HCT116 (cell line): ENCODE measurements around the gene DHRS7C. TPM values are rescaled to one million over a fixed set of nuclear protein-coding genes. Genes with fewer than 3 reads are reported as not detected.

Source experiments
- ATAC-seq: fragments of 200-7000 bp; cut with Tn5 transposase; 2 replicates; pipeline ENCODE4 v1.9.1; 2020; ENCODE audit warnings: mild to moderate bottlenecking, moderate library complexity
- BruUV-seq: library from RNA; stranded (reverse); fragments of 400-500 nt; replicated peaks from 2 replicates; lab custom pipeline; 2021; lab: Mats Ljungman, UMichigan
- CTCF ChIA-PET: fragments of 300-600 bp; sonication (Branson Sonifier 250); formaldehyde crosslinking; loops from one replicate; lab custom pipeline; 2021; ENCODE audit warnings: antibody characterized with exemption; lab: Charles Lee
- POLR2A ChIA-PET: fragments of 300-600, 350-600 bp; sonication (Branson Sonifier 250); formaldehyde crosslinking; loops from one replicate; lab custom pipeline; 2021; ENCODE audit warnings: antibody characterized with exemption; lab: Charles Lee
- RAD21 ChIA-PET, 2 experiments: fragments of 300-600 bp; sonication (Branson Sonifier 250); formaldehyde crosslinking; loops; one replicate each; lab custom pipeline; 2023; ENCODE audit warnings: low total read pairs in 2 of 2; ENCODE audit not compliant: uncharacterized antibody in 2 of 2, unreplicated experiment in 2 of 2, low non-redundant PET in 1 of 2; lab: Charles Lee
- DNase-seq: peaks from one replicate; pipeline ENCODE4 v3.0.0-alpha.2; 2010; ENCODE audit warnings: low read depth, low spot score
- H2AFZ ChIP-seq: fragments of 200-600 bp; shearing (Covaris generic), sonication (generic); 2 replicates; pipeline ENCODE4 v1.6.1; 2017; ENCODE audit warnings: low read depth, mixed run types, mixed read lengths, antibody characterized with exemption, low read length; ENCODE audit not compliant: poor library complexity, severe bottlenecking
- H3K27ac ChIP-seq: 2 replicates; pipeline ENCODE4 v1.5.1; 2012; ENCODE audit warnings: low read depth, low read length
- H3K27me3 ChIP-seq: fragments of 200-600 bp; sonication (generic); 2 replicates; pipeline ENCODE4 v1.6.1; 2016; ENCODE audit warnings: mixed run types, low read length, mixed read lengths; ENCODE audit not compliant: insufficient read depth
- H3K36me3 ChIP-seq, 2 experiments: fragments of 200-500 bp in 1 of 2; fragments of 200-600 bp in 1 of 2; sonication (Bioruptor generic) in 1 of 2; sonication (generic) in 1 of 2; 2 replicates each; pipeline versions ENCODE4 v1.5.1 to v1.6.1; 2014 to 2016; ENCODE audit warnings: low read length in 2 of 2, inconsistent platforms in 1 of 2, mixed read lengths in 1 of 2, mixed run types in 1 of 2; ENCODE audit not compliant: insufficient read depth in 2 of 2, control insufficient read depth in 1 of 2
- H3K4me1 ChIP-seq, 2 experiments: fragments of 200-600 bp in 1 of 2; sonication (generic) in 1 of 2; 2 replicates each; pipeline versions ENCODE4 v1.5.1 to v1.6.1; 2012 to 2017; ENCODE audit warnings: low read length in 2 of 2, inconsistent platforms in 1 of 2, mild to moderate bottlenecking in 1 of 2, mixed read lengths in 1 of 2, mixed run types in 1 of 2, moderate library complexity in 1 of 2; ENCODE audit not compliant: insufficient read depth in 2 of 2, control insufficient read depth in 1 of 2
- H3K4me2 ChIP-seq: fragments of 200-600 bp; sonication (generic); 2 replicates; pipeline ENCODE4 v1.6.1; 2017; ENCODE audit warnings: mixed run types, low read length, mixed read lengths
- H3K4me3 ChIP-seq, 2 experiments: fragments of 200-600 bp in 1 of 2; sonication (generic) in 1 of 2; replicated peaks in 1 of 2; 2 replicates each; pipeline ENCODE4 v1.5.1; 2011 to 2016; ENCODE audit warnings: low read length in 2 of 2, control low read depth in 1 of 2, low read depth in 1 of 2, mild to moderate bottlenecking in 1 of 2, mixed read lengths in 1 of 2, mixed run types in 1 of 2
- H3K79me2 ChIP-seq: fragments of 200-600 bp; sonication (generic); 2 replicates; pipeline ENCODE4 v1.6.1; 2017; ENCODE audit warnings: mild to moderate bottlenecking, mixed run types, low read length, moderate library complexity, mixed read lengths; ENCODE audit not compliant: insufficient read depth
- H3K9ac ChIP-seq: fragments of 200-600 bp; sonication (generic); 2 replicates; pipeline ENCODE4 v1.6.1; 2016; ENCODE audit warnings: low read length, mixed read lengths
- H3K9me2 ChIP-seq: fragments of 200-600 bp; sonication (generic), shearing (Covaris generic); 2 replicates; pipeline ENCODE4 v1.6.1; 2017; ENCODE audit warnings: mixed run types, mild to moderate bottlenecking, moderate library complexity; ENCODE audit not compliant: insufficient read depth
- H3K9me3 ChIP-seq, 2 experiments: fragments of 200-500 bp in 1 of 2; fragments of 200-600 bp in 1 of 2; sonication (Bioruptor generic) in 1 of 2; sonication (generic) in 1 of 2; 2 replicates each; pipeline ENCODE4 v1.6.1; 2014 to 2017; ENCODE audit warnings: low read length in 2 of 2, mixed read lengths in 2 of 2, inconsistent platforms in 1 of 2, low read depth in 1 of 2, mild to moderate bottlenecking in 1 of 2, mixed run types in 1 of 2, moderate library complexity in 1 of 2; ENCODE audit not compliant: control insufficient read depth in 1 of 2, insufficient read depth in 1 of 2
- H4K20me1 ChIP-seq: fragments of 200-600 bp; sonication (generic), shearing (Covaris generic); 2 replicates; pipeline ENCODE4 v1.6.1; 2017; ENCODE audit warnings: mixed run types, mild to moderate bottlenecking, moderate library complexity; ENCODE audit not compliant: insufficient read depth
- CBX3 ChIP-seq: IDR thresholded peaks from 2 replicates; pipeline ENCODE4 v1.6.1; 2012; ENCODE audit warnings: low read depth
- CTCF ChIP-seq, 3 experiments: fragments of 200-600 bp in 1 of 3; sonication (generic) in 1 of 3; IDR thresholded peaks in 2 of 3; conservative IDR thresholded peaks in 1 of 3; 2 replicates each; pipeline ENCODE4 v1.5.1; 2012 to 2017; ENCODE audit warnings: low read depth in 2 of 3, low read length in 2 of 3, antibody characterized with exemption in 1 of 3, borderline replicate concordance in 1 of 3, control low read depth in 1 of 3, mild to moderate bottlenecking in 1 of 3, mixed read lengths in 1 of 3, mixed run types in 1 of 3, moderate library complexity in 1 of 3; ENCODE audit not compliant: insufficient read depth in 1 of 3
- EGR1 ChIP-seq: IDR thresholded peaks from 2 replicates; pipeline ENCODE4 v1.6.1; 2012; ENCODE audit warnings: low read depth
- ELF1 ChIP-seq: IDR thresholded peaks from 2 replicates; pipeline ENCODE4 v1.6.1; 2012; ENCODE audit warnings: low read depth, borderline replicate concordance
- EZH2 ChIP-seq: fragments of 200-600 bp; sonication (generic); IDR thresholded peaks from 2 replicates; pipeline ENCODE4 v1.6.1; 2017; ENCODE audit warnings: antibody characterized with exemption, mixed run types
- EZH2phosphoT487 ChIP-seq: fragments of 200-600 bp; IDR thresholded peaks from 2 replicates; pipeline ENCODE4 v1.6.1; 2018; ENCODE audit warnings: antibody characterized with exemption, borderline replicate concordance
- FOSL1 ChIP-seq: IDR thresholded peaks from 2 replicates; pipeline ENCODE4 v1.6.1; 2012; ENCODE audit warnings: low read depth
- JUND ChIP-seq: IDR thresholded peaks from 2 replicates; pipeline ENCODE4 v1.6.1; 2012
- POLR2A ChIP-seq: IDR thresholded peaks from 2 replicates; pipeline ENCODE4 v1.7.0; 2011; ENCODE audit warnings: borderline replicate concordance; ENCODE audit not compliant: insufficient read depth, insufficient read length; ENCODE audit errors: extremely low read depth
- POLR2AphosphoS5 ChIP-seq: IDR thresholded peaks from 2 replicates; pipeline ENCODE4 v1.6.1; 2011; ENCODE audit warnings: mild to moderate bottlenecking, low read depth, low read length, moderate library complexity
- SIN3A ChIP-seq: IDR thresholded peaks from 2 replicates; pipeline ENCODE4 v1.6.1; 2012; ENCODE audit warnings: low read depth
- SP1 ChIP-seq: IDR thresholded peaks from 2 replicates; pipeline ENCODE4 v1.6.1; 2012; ENCODE audit warnings: low read depth
- SRF ChIP-seq: IDR thresholded peaks from 2 replicates; pipeline ENCODE4 v1.6.1; 2012; ENCODE audit warnings: low read depth
- TCF7L2 ChIP-seq: IDR thresholded peaks from 2 replicates; pipeline ENCODE4 v1.7.0; 2011; ENCODE audit warnings: borderline replicate concordance, inconsistent platforms; ENCODE audit not compliant: insufficient read depth, insufficient read length; ENCODE audit errors: extremely low read depth
- YY1 ChIP-seq: IDR thresholded peaks from 2 replicates; pipeline ENCODE4 v1.6.1; 2011; ENCODE audit warnings: low read length, low read depth, moderate library complexity, mild to moderate bottlenecking; ENCODE audit not compliant: insufficient replicate concordance; ENCODE audit errors: extremely low read depth
- ZFX ChIP-seq: fragments of 450-650 bp; IDR thresholded peaks from 2 replicates; pipeline ENCODE4 v1.6.1; 2017
- ZNF274 ChIP-seq: fragments of 200-500 bp; sonication (Bioruptor generic); IDR thresholded peaks from 2 replicates; pipeline ENCODE4 v1.6.1; 2014; ENCODE audit warnings: mild to moderate bottlenecking, low read depth, low read length, inconsistent platforms
- intact Hi-C: fragments of 100-400 bp; cut with micrococcal nuclease; formaldehyde crosslinking; loops from 2 replicates; pipeline ENCODE4 v1.10.0; 2022
- total RNA-seq: library from RNA; stranded (reverse); gene quantifications from one replicate; pipeline ENCODE4 v1.2.1, GENCODE V29; 2021; ENCODE audit not compliant: unreplicated experiment
- TF ChIP-seq, protein P1 (sequence below): IDR thresholded peaks from 2 replicates; pipeline ENCODE4 v1.6.1; 2012
- TF ChIP-seq, protein P2 (sequence below): IDR thresholded peaks from 2 replicates; pipeline ENCODE4 v1.6.1; 2011; ENCODE audit warnings: mild to moderate bottlenecking, low read length, moderate library complexity; ENCODE audit not compliant: insufficient replicate concordance; ENCODE audit errors: extremely low read depth
- TF ChIP-seq, protein P3 (sequence below): IDR thresholded peaks from 2 replicates; pipeline ENCODE4 v1.6.1; 2012

The DHRS7C gene
- total RNA-seq, 1 experiment from 2014 or later, result not detected

GRCh38 chr17:9810100-9810949, 18.9 kb upstream of the DHRS7C start:
- ChIA-PET POLR2A (no interaction called here), RAD21 (no interaction called here), CTCF (no interaction called here)
- TF ChIP-seq SP1, result no peak
- TF ChIP-seq CBX3, result no peak
- no peak for TF ChIP-seq YY1
- TF ChIP-seq POLR2A, result no peak
- TF ChIP-seq ZNF274, result no peak
- TF ChIP-seq, protein P1, sequence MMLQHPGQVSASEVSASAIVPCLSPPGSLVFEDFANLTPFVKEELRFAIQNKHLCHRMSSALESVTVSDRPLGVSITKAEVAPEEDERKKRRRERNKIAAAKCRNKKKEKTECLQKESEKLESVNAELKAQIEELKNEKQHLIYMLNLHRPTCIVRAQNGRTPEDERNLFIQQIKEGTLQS, result no peak
- no peak for TF ChIP-seq TCF7L2
- no peak for TF ChIP-seq SIN3A
- TF ChIP-seq JUND, result no peak
- TF ChIP-seq EZH2phosphoT487, result no peak
- no peak for TF ChIP-seq FOSL1
- TF ChIP-seq EZH2, result no peak
- TF ChIP-seq, protein P2, sequence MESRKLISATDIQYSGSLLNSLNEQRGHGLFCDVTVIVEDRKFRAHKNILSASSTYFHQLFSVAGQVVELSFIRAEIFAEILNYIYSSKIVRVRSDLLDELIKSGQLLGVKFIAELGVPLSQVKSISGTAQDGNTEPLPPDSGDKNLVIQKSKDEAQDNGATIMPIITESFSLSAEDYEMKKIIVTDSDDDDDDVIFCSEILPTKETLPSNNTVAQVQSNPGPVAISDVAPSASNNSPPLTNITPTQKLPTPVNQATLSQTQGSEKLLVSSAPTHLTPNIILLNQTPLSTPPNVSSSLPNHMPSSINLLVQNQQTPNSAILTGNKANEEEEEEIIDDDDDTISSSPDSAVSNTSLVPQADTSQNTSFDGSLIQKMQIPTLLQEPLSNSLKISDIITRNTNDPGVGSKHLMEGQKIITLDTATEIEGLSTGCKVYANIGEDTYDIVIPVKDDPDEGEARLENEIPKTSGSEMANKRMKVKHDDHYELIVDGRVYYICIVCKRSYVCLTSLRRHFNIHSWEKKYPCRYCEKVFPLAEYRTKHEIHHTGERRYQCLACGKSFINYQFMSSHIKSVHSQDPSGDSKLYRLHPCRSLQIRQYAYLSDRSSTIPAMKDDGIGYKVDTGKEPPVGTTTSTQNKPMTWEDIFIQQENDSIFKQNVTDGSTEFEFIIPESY, result no peak
- TF ChIP-seq POLR2AphosphoS5, result no peak
- no peak for TF ChIP-seq SRF
- TF ChIP-seq ZFX, result no peak
- no peak for TF ChIP-seq CTCF (IDR thresholded peaks at IDR 0.05 in 2 of 3, conservative IDR thresholded peaks at IDR 0.05 in 1 of 3; ENCODE audit: borderline replicate concordance in 1 of 3, insufficient read depth in 1 of 3, low read depth in 2 of 3, low read length in 2 of 3)
- TF ChIP-seq, protein P3, sequence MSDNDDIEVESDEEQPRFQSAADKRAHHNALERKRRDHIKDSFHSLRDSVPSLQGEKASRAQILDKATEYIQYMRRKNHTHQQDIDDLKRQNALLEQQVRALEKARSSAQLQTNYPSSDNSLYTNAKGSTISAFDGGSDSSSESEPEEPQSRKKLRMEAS, result no peak
- no peak for TF ChIP-seq EGR1
- TF ChIP-seq ELF1, result no peak
- H3K27me3 ChIP-seq, result no peaks in the 10 kb centered on the region
- no peaks in the 10 kb centered on the region for H3K9me2 ChIP-seq
- DNase-seq (no peak), ATAC-seq (no peak)
- no TSS peak for BruUV-seq
- no peak overlapping the region for H2AFZ ChIP-seq
- H4K20me1 ChIP-seq, result no peaks in the 10 kb centered on the region
- 0 out of 4 replicates have a peak, but pooled peaks cover 0 to 3% of the 10 kb centered on the region in 2 experiments for H3K4me1 ChIP-seq
- H3K9ac ChIP-seq, result no peak overlapping the region
- H3K27ac ChIP-seq, result no peak overlapping the region
- no peak overlapping the region for H3K4me2 ChIP-seq
- no peaks in the 10 kb centered on the region for H3K36me3 ChIP-seq
- no peaks in the 10 kb centered on the region for H3K79me2 ChIP-seq
- H3K9me3 ChIP-seq, result no peaks in the 10 kb centered on the region
- H3K4me3 ChIP-seq, result no peak overlapping the region
- intact Hi-C loops, result no loop called here
